Measurements from ENCODE around the gene GIGYF2.

GRCh38 chr2:232870018-232870765, 173.1 kb downstream of the GIGYF2 start, which contains the start of gene SNORC:
- no peak for TF ChIP-seq EHMT2 (IDR thresholded peaks at IDR 0.05; ENCODE audit: borderline replicate concordance, low read depth, low read length)
- no peak for TF ChIP-seq RXRA (CRISPR knock-in tag; IDR thresholded peaks at IDR 0.05)
- no peak for TF ChIP-seq ZNF343 (CRISPR knock-in tag; IDR thresholded peaks at IDR 0.05)
- TF ChIP-seq, protein P1, sequence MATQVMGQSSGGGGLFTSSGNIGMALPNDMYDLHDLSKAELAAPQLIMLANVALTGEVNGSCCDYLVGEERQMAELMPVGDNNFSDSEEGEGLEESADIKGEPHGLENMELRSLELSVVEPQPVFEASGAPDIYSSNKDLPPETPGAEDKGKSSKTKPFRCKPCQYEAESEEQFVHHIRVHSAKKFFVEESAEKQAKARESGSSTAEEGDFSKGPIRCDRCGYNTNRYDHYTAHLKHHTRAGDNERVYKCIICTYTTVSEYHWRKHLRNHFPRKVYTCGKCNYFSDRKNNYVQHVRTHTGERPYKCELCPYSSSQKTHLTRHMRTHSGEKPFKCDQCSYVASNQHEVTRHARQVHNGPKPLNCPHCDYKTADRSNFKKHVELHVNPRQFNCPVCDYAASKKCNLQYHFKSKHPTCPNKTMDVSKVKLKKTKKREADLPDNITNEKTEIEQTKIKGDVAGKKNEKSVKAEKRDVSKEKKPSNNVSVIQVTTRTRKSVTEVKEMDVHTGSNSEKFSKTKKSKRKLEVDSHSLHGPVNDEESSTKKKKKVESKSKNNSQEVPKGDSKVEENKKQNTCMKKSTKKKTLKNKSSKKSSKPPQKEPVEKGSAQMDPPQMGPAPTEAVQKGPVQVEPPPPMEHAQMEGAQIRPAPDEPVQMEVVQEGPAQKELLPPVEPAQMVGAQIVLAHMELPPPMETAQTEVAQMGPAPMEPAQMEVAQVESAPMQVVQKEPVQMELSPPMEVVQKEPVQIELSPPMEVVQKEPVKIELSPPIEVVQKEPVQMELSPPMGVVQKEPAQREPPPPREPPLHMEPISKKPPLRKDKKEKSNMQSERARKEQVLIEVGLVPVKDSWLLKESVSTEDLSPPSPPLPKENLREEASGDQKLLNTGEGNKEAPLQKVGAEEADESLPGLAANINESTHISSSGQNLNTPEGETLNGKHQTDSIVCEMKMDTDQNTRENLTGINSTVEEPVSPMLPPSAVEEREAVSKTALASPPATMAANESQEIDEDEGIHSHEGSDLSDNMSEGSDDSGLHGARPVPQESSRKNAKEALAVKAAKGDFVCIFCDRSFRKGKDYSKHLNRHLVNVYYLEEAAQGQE (IDR thresholded peaks at IDR 0.05; ENCODE audit: borderline replicate concordance in 1 of 2, low read depth in 1 of 2, low read length in 2 of 2): no peak
- no peak for TF ChIP-seq NR2F6 (IDR thresholded peaks at IDR 0.05)
- no peak; the same call in 1 of the 2 replicates for TF ChIP-seq NR2F6 (CRISPR knock-in tag; IDR thresholded peaks at IDR 0.05)
- TF ChIP-seq, protein P2, sequence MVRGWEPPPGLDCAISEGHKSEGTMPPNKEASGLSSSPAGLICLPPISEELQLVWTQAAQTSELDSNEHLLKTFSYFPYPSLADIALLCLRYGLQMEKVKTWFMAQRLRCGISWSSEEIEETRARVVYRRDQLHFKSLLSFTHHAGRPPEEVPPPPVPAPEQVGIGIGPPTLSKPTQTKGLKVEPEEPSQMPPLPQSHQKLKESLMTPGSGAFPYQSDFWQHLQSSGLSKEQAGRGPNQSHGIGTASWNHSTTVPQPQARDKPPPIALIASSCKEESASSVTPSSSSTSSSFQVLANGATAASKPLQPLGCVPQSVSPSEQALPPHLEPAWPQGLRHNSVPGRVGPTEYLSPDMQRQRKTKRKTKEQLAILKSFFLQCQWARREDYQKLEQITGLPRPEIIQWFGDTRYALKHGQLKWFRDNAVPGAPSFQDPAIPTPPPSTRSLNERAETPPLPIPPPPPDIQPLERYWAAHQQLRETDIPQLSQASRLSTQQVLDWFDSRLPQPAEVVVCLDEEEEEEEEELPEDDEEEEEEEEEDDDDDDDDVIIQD (CRISPR knock-in tag; IDR thresholded peaks at IDR 0.05; ENCODE audit: low read depth): no peak
- no peak for TF ChIP-seq JUN (CRISPR knock-in tag; IDR thresholded peaks at IDR 0.05)
- TF ChIP-seq, protein P3, sequence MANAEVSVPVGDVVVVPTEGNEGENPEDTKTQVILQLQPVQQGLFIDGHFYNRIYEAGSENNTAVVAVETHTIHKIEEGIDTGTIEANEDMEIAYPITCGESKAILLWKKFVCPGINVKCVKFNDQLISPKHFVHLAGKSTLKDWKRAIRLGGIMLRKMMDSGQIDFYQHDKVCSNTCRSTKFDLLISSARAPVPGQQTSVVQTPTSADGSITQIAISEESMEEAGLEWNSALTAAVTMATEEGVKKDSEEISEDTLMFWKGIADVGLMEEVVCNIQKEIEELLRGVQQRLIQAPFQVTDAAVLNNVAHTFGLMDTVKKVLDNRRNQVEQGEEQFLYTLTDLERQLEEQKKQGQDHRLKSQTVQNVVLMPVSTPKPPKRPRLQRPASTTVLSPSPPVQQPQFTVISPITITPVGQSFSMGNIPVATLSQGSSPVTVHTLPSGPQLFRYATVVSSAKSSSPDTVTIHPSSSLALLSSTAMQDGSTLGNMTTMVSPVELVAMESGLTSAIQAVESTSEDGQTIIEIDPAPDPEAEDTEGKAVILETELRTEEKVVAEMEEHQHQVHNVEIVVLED (CRISPR knock-in tag; IDR thresholded peaks at IDR 0.05; ENCODE audit: borderline replicate concordance): no peak
- no peak for TF ChIP-seq BCLAF1 (IDR thresholded peaks at IDR 0.05)
- TF ChIP-seq MED1 (CRISPR knock-in tag; IDR thresholded peaks at IDR 0.05): no peak
- TF ChIP-seq POLR2G (IDR thresholded peaks at IDR 0.05; ENCODE audit: low read depth, low read length): peak; percentile 87
